Measurements from ENCODE around the gene NPTX1.
A peak's percentile ranks its signal among the peaks of the same experiment; 100 is the strongest.

Gene NPTX1

GRCh38 chr17:80478487-80479245 lies 2.3 kb upstream of the NPTX1 start:
- no peak for TF ChIP-seq MYC (IDR thresholded peaks at IDR 0.05; ENCODE audit: low read depth, low read length)
- TF ChIP-seq MAX (IDR thresholded peaks at IDR 0.05; ENCODE audit: low read depth, low read length) = no peak
- TF ChIP-seq POLR2A (IDR thresholded peaks at IDR 0.05; ENCODE audit: extremely low read depth, insufficient read length) = no peak
- no peak for TF ChIP-seq CTCF (IDR thresholded peaks at IDR 0.05; ENCODE audit: low read depth, low read length)
- DNase-seq (ENCODE audit: low read depth) = no peak
- no peak overlapping the region for H3K4me3 ChIP-seq (ENCODE audit: low read depth, low read length)

GRCh38 chr17:80477647-80478478 lies 1.5 kb upstream of the NPTX1 start:
- TF ChIP-seq MYC (IDR thresholded peaks at IDR 0.05; ENCODE audit: low read depth, low read length) (no peak), POLR2A (IDR thresholded peaks at IDR 0.05; ENCODE audit: extremely low read depth, insufficient read length) (no peak), CTCF (IDR thresholded peaks at IDR 0.05; ENCODE audit: low read depth, low read length) (no peak), MAX (IDR thresholded peaks at IDR 0.05; ENCODE audit: low read depth, low read length) (no peak)
- H3K4me3 ChIP-seq (ENCODE audit: low read depth, low read length) = no peak overlapping the region
- peak; percentile 45 for DNase-seq (ENCODE audit: low read depth)

- H3K4me3 ChIP-seq (ENCODE audit: low read depth, low read length) = no peak overlapping the region
- TF ChIP-seq MYC (IDR thresholded peaks at IDR 0.05; ENCODE audit: low read depth, low read length) = no peak
- DNase-seq (ENCODE audit: low read depth) = peak; percentile 33
These were observed 655 bp upstream of the NPTX1 start for GRCh38 chr17:80476877-80477646.

- peak; percentile 44 for DNase-seq (ENCODE audit: low read depth)
- no peak overlapping the region for H3K4me3 ChIP-seq (ENCODE audit: low read depth, low read length)
- no peak for TF ChIP-seq MAX (IDR thresholded peaks at IDR 0.05; ENCODE audit: low read depth, low read length)
- TF ChIP-seq MYC (IDR thresholded peaks at IDR 0.05; ENCODE audit: low read depth, low read length) = no peak
- no peak for TF ChIP-seq POLR2A (IDR thresholded peaks at IDR 0.05; ENCODE audit: extremely low read depth, insufficient read length)
- no peak for TF ChIP-seq CTCF (IDR thresholded peaks at IDR 0.05; ENCODE audit: low read depth, low read length)
These were observed 1.2 kb downstream of the NPTX1 start for GRCh38 chr17:80474961-80475909.

GRCh38 chr17:80474231-80474960 lies 2.0 kb downstream of the NPTX1 start:
- no peak overlapping the region for H3K4me3 ChIP-seq (ENCODE audit: low read depth, low read length)
- peak; percentile 52 for DNase-seq (ENCODE audit: low read depth)
- TF ChIP-seq MYC (IDR thresholded peaks at IDR 0.05; ENCODE audit: low read depth, low read length) = no peak; the same call in 1 of the 2 replicates
- TF ChIP-seq CTCF (IDR thresholded peaks at IDR 0.05; ENCODE audit: low read depth, low read length) = no peak
- TF ChIP-seq POLR2A (IDR thresholded peaks at IDR 0.05; ENCODE audit: extremely low read depth, insufficient read length) = no peak
- peak; percentile 68 for TF ChIP-seq MAX (IDR thresholded peaks at IDR 0.05; ENCODE audit: low read depth, low read length)
